ENCODE measurements around the gene BBIP1. TPM values are rescaled to one million over a fixed set of nuclear protein-coding genes. Genes with fewer than 3 reads are reported as not detected.

The BBIP1 gene
- total and polyA plus RNA-seq, 7 experiments from 2014 or later: 22.2 to 64.2 (median 36.3) TPM

- H3K27ac ChIP-seq (ENCODE audit: low read depth, low read length): no peak overlapping the region
- no peaks in the 10 kb centered on the region for H3K36me3 ChIP-seq (ENCODE audit: control insufficient read depth in 2 of 3, insufficient read depth in 3 of 3, low read length in 3 of 3)
- H3K27me3 Mint-ChIP-seq: no peaks in the 10 kb centered on the region
- H3K27ac Mint-ChIP-seq: peak overlapping the region in 2 of 9 donors; percentile 8 to 13
- POLR2A ChIA-PET: no interaction called here
- peak overlapping the region in 2 of 10 donors; percentile 15 to 44 for H3K4me3 Mint-ChIP-seq
- H3K4me1 Mint-ChIP-seq: peaks cover 6 to 89% (median 69%) of the 10 kb centered on the region in 7 donors
- no peaks in the 10 kb centered on the region for H3K27me3 ChIP-seq (ENCODE audit: control insufficient read depth in 2 of 2, insufficient read depth in 2 of 2, low read length in 2 of 2)
- CTCF ChIA-PET: no interaction called here
- no peaks in the 10 kb centered on the region for H3K9me3 ChIP-seq (ENCODE audit: control insufficient read depth in 2 of 3, low read length in 3 of 3)
- intact Hi-C loops (cut with micrococcal nuclease): loop anchor here in 1 of 2 donors (2.0 kb wide), 1 partner anchor 14 kb away; no protein-coding TSS in a partner anchor
- H3K4me1 ChIP-seq (ENCODE audit: control insufficient read depth in 2 of 2, insufficient read depth in 2 of 2, low read length in 2 of 2): peaks cover 0 to 6% of the 10 kb centered on the region in 2 donors
- no peak for DNase-seq
- H3K9me3 Mint-ChIP-seq: no peaks in the 10 kb centered on the region
- peaks cover 0 to 25% (median 12%) of the 10 kb centered on the region in 5 donors for H3K36me3 Mint-ChIP-seq
- no peak for ATAC-seq
- H3K4me3 ChIP-seq (ENCODE audit: low read length): no peak overlapping the region
Observed at GRCh38 chr10:110963162-110963561, 44.2 kb upstream of the BBIP1 start.

GRCh38 chr10:110962443-110962842, 43.5 kb upstream of the BBIP1 start:
- Mint-ChIP-seq H3K27me3 (no peaks in the 10 kb centered on the region), H3K4me1 (peaks cover 11 to 90% (median 71%) of the 10 kb centered on the region in 7 donors), H3K27ac (peak overlapping the region in 1 of 9 donors; percentile 1), H3K9me3 (no peaks in the 10 kb centered on the region), H3K36me3 (peaks cover 0 to 31% (median 13%) of the 10 kb centered on the region in 5 donors), H3K4me3 (peak overlapping the region in 3 of 10 donors; percentile 2 to 7 (median 4))
- intact Hi-C loops (cut with micrococcal nuclease): loop anchor here in 1 of 2 donors (2.0 kb wide), 1 partner anchor 14 kb away; no protein-coding TSS in a partner anchor
- ChIA-PET CTCF (no interaction called here), POLR2A (interaction anchor here (0.6 kb wide), 1 partner anchor 159 kb away, joined by 4 read pairs; no protein-coding TSS in a partner anchor)
- no peak overlapping the region for H3K27ac ChIP-seq (ENCODE audit: low read depth, low read length)
- H3K4me1 ChIP-seq (ENCODE audit: control insufficient read depth in 2 of 2, insufficient read depth in 2 of 2, low read length in 2 of 2): peaks cover 0 to 6% of the 10 kb centered on the region in 2 donors
- ATAC-seq (no peak), DNase-seq (no peak)
- H3K27me3 ChIP-seq (ENCODE audit: control insufficient read depth in 2 of 2, insufficient read depth in 2 of 2, low read length in 2 of 2): no peaks in the 10 kb centered on the region
- no peaks in the 10 kb centered on the region for H3K9me3 ChIP-seq (ENCODE audit: control insufficient read depth in 2 of 3, low read length in 3 of 3)
- H3K4me3 ChIP-seq (ENCODE audit: low read length): no peak overlapping the region
- H3K36me3 ChIP-seq (ENCODE audit: control insufficient read depth in 2 of 3, insufficient read depth in 3 of 3, low read length in 3 of 3): no peaks in the 10 kb centered on the region

- H3K27me3 Mint-ChIP-seq: no peaks in the 10 kb centered on the region
- peaks cover 8 to 86% (median 70%) of the 10 kb centered on the region in 7 donors for H3K4me1 Mint-ChIP-seq
- no peak overlapping the region for H3K4me3 ChIP-seq (ENCODE audit: low read length)
- peaks cover 0 to 32% (median 17%) of the 10 kb centered on the region in 5 donors for H3K36me3 Mint-ChIP-seq
- no peak for ATAC-seq
- H3K4me3 Mint-ChIP-seq: no peak overlapping the region
- H3K4me1 ChIP-seq (ENCODE audit: control insufficient read depth in 2 of 2, insufficient read depth in 2 of 2, low read length in 2 of 2): peaks cover 0 to 3% of the 10 kb centered on the region in 2 donors
- POLR2A ChIA-PET: no interaction called here
- intact Hi-C loops (cut with micrococcal nuclease): no loop called here
- CTCF ChIA-PET: no interaction called here
- DNase-seq: no peak
- H3K27ac Mint-ChIP-seq: no peak overlapping the region
- no peak overlapping the region for H3K27ac ChIP-seq (ENCODE audit: low read depth, low read length)
- no peaks in the 10 kb centered on the region for H3K36me3 ChIP-seq (ENCODE audit: control insufficient read depth in 2 of 3, insufficient read depth in 3 of 3, low read length in 3 of 3)
- no peaks in the 10 kb centered on the region for H3K9me3 ChIP-seq (ENCODE audit: control insufficient read depth in 2 of 3, low read length in 3 of 3)
- no peaks in the 10 kb centered on the region for H3K27me3 ChIP-seq (ENCODE audit: control insufficient read depth in 2 of 2, insufficient read depth in 2 of 2, low read length in 2 of 2)
- H3K9me3 Mint-ChIP-seq: no peaks in the 10 kb centered on the region
Observed at GRCh38 chr10:110960333-110960712, 41.3 kb upstream of the BBIP1 start.

GRCh38 chr10:110959379-110960332, 40.7 kb upstream of the BBIP1 start:
- Histone ChIP-seq H3K27ac (ENCODE audit: low read depth, low read length) (no peak overlapping the region), H3K36me3 (ENCODE audit: control insufficient read depth in 2 of 3, insufficient read depth in 3 of 3, low read length in 3 of 3) (no peaks in the 10 kb centered on the region), H3K27me3 (ENCODE audit: control insufficient read depth in 2 of 2, insufficient read depth in 2 of 2, low read length in 2 of 2) (no peaks in the 10 kb centered on the region), H3K4me3 (ENCODE audit: low read length) (no peak overlapping the region), H3K4me1 (ENCODE audit: control insufficient read depth in 2 of 2, insufficient read depth in 2 of 2, low read length in 2 of 2) (peaks cover 0 to under 1% of the 10 kb centered on the region in 2 donors), H3K9me3 (ENCODE audit: control insufficient read depth in 2 of 3, low read length in 3 of 3) (no peaks in the 10 kb centered on the region)
- Mint-ChIP-seq H3K27ac (no peak overlapping the region), H3K9me3 (peaks cover 0 to 6% (median 0%) of the 10 kb centered on the region in 11 donors), H3K36me3 (peaks cover 4 to 39% (median 20%) of the 10 kb centered on the region in 5 donors), H3K4me3 (no peak overlapping the region), H3K27me3 (no peaks in the 10 kb centered on the region), H3K4me1 (peaks cover 8 to 86% (median 70%) of the 10 kb centered on the region in 7 donors)
- ChIA-PET CTCF (no interaction called here), POLR2A (no interaction called here)
- ATAC-seq (no peak), DNase-seq (no peak)
- intact Hi-C loops (cut with micrococcal nuclease): loop anchor here in 1 of 2 donors (5.0 kb wide), 1 partner anchor 37 kb away; no protein-coding TSS in a partner anchor

- Mint-ChIP-seq H3K27ac (no peak overlapping the region), H3K9me3 (peaks cover 0 to 8% (median 0%) of the 10 kb centered on the region in 11 donors), H3K36me3 (peaks cover 10 to 37% (median 24%) of the 10 kb centered on the region in 5 donors), H3K4me1 (peaks cover 9 to 83% (median 67%) of the 10 kb centered on the region in 7 donors), H3K4me3 (no peak overlapping the region), H3K27me3 (no peaks in the 10 kb centered on the region)
- Histone ChIP-seq H3K27ac (ENCODE audit: low read depth, low read length) (no peak overlapping the region), H3K4me3 (ENCODE audit: low read length) (no peak overlapping the region), H3K4me1 (ENCODE audit: control insufficient read depth in 2 of 2, insufficient read depth in 2 of 2, low read length in 2 of 2) (no peaks in the 10 kb centered on the region), H3K36me3 (ENCODE audit: control insufficient read depth in 2 of 3, insufficient read depth in 3 of 3, low read length in 3 of 3) (no peaks in the 10 kb centered on the region), H3K9me3 (ENCODE audit: control insufficient read depth in 2 of 3, low read length in 3 of 3) (no peaks in the 10 kb centered on the region), H3K27me3 (ENCODE audit: control insufficient read depth in 2 of 2, insufficient read depth in 2 of 2, low read length in 2 of 2) (no peaks in the 10 kb centered on the region)
- no peak for DNase-seq
- ChIA-PET POLR2A (no interaction called here), CTCF (no interaction called here)
- ATAC-seq: no peak
- intact Hi-C loops (cut with micrococcal nuclease): loop anchor here in 1 of 2 donors (5.0 kb wide), 1 partner anchor 35 kb away; no protein-coding TSS in a partner anchor
Observed at GRCh38 chr10:110957606-110958005, 38.6 kb upstream of the BBIP1 start.

- H3K27ac Mint-ChIP-seq: no peak overlapping the region
- peaks cover 13 to 68% (median 64%) of the 10 kb centered on the region in 5 donors for H3K36me3 Mint-ChIP-seq
- DNase-seq (no peak), ATAC-seq (no peak)
- peaks cover 18 to 64% (median 57%) of the 10 kb centered on the region in 7 donors for H3K4me1 Mint-ChIP-seq
- Histone ChIP-seq H3K4me1 (ENCODE audit: control insufficient read depth in 2 of 2, insufficient read depth in 2 of 2, low read length in 2 of 2) (no peaks in the 10 kb centered on the region), H3K9me3 (ENCODE audit: control insufficient read depth in 2 of 3, low read length in 3 of 3) (no peaks in the 10 kb centered on the region), H3K4me3 (ENCODE audit: low read length) (no peak overlapping the region), H3K27ac (ENCODE audit: low read depth, low read length) (no peak overlapping the region), H3K36me3 (ENCODE audit: control insufficient read depth in 2 of 3, insufficient read depth in 3 of 3, low read length in 3 of 3) (peaks cover 0 to 4% (median 0%) of the 10 kb centered on the region in 3 experiments), H3K27me3 (ENCODE audit: control insufficient read depth in 2 of 2, insufficient read depth in 2 of 2, low read length in 2 of 2) (no peaks in the 10 kb centered on the region)
- H3K27me3 Mint-ChIP-seq: no peaks in the 10 kb centered on the region
- intact Hi-C loops (cut with micrococcal nuclease): no loop called here
- H3K9me3 Mint-ChIP-seq: peaks cover 0 to 12% (median 5%) of the 10 kb centered on the region in 11 donors
- ChIA-PET POLR2A (no interaction called here), CTCF (no interaction called here)
- H3K4me3 Mint-ChIP-seq: no peak overlapping the region
Observed at GRCh38 chr10:110951381-110951780, 32.4 kb upstream of the BBIP1 start.
